ENCODE measurements around the gene RNF5. TPM values are rescaled to one million over a fixed set of nuclear protein-coding genes. Genes with fewer than 3 reads are reported as not detected.

The RNF5 gene
- total and polyA plus RNA-seq, 9 of the 15 experiments (the other 6 are each of a cell fraction or from before 2014, with no cell fraction given), result 62.2 to 245 (median 129) TPM

GRCh38 chr6:32151863-32152768 lies 26.1 kb upstream of the RNF5 start, which contains the start of gene PRRT1:
Gene PRRT1, minus strand, starts transcription at chr6:32151939. Its CDS starts 112 bp downstream, at chr6:32151827.
- H3K27me3 ChIP-seq (ENCODE audit: control insufficient read depth in 2 of 2, insufficient read depth in 2 of 2, low read length in 2 of 2), result no peaks in the 10 kb centered on the region
- intact Hi-C loops (cut with micrococcal nuclease), result no loop called here
- H4K20me1 ChIP-seq (replicated peaks; ENCODE audit: control insufficient read depth, insufficient read depth, low read length), result no peaks in the 10 kb centered on the region
- no peaks in the 10 kb centered on the region for H3K9me1 ChIP-seq (ENCODE audit: control insufficient read depth, insufficient read depth, low read length)
- H2AFZ ChIP-seq (ENCODE audit: low read depth, low read length), result peak within 1 kb of the TSS; percentile 91
- FAIRE-seq (peak; percentile 68), ATAC-seq (no peak), DNase-seq (ENCODE audit: extremely low read depth in 1 of 4, low spot score in 3 of 4) (peak in 2 of 4 experiments; percentile 47 to 49)
- H3K27ac ChIP-seq (ENCODE audit: extremely low read depth, low read depth, low read length), result peak within 1 kb of the TSS; percentile 89
- WGBS (ENCODE audit: insufficient coverage, low coverage, missing lambda C conversion rate), result 21% methylated on average over 6 of the region's 24 CpGs
- peaks cover 25 to 65% of the 10 kb centered on the region in 2 experiments; a peak in 4 of 5 replicates for H3K4me1 ChIP-seq (replicated peaks in 1 of 2; ENCODE audit: control insufficient read depth in 2 of 2, insufficient read depth in 2 of 2, low read length in 2 of 2)
- POLR2A ChIA-PET, result interaction anchor here (0.6 to 2.1 kb wide), 8 partner anchors 12 to 61 kb away, joined by 3 to 7 read pairs (median 4); partner anchors contain the start of genes ATF6B and FKBPL
- no peaks in the 10 kb centered on the region for H3K9me3 ChIP-seq (replicated peaks; ENCODE audit: control insufficient read depth, insufficient read depth, low read depth, low read length)
- BruUV-seq (replicated peaks), result no TSS peak
- CTCF ChIA-PET (ENCODE audit: low intra/inter-chr PET ratio), result interaction anchor here (4.2 kb wide), 1 partner anchor 33 kb away, joined by 51 read pairs; no protein-coding TSS in a partner anchor
- H3K79me2 ChIP-seq (ENCODE audit: control insufficient read depth, insufficient read depth, low read length), result peaks cover 44% of the 10 kb centered on the region
- peak within 1 kb of the TSS; percentile 65; the same call in 1 of the 2 replicates for H3K4me3 ChIP-seq
- H3K36me3 ChIP-seq (ENCODE audit: control insufficient read depth, insufficient read depth, low read length), result peaks cover 20% of the 10 kb centered on the region
- peak within 1 kb of the TSS; percentile 86 for H3K4me2 ChIP-seq (ENCODE audit: insufficient read depth, low read length)
- in situ Hi-C loops (cut with MboI), result no loop called here
- H3K9ac ChIP-seq (ENCODE audit: insufficient read depth in 1 of 2, low read depth in 2 of 2, low read length in 2 of 2), result peak within 1 kb of the TSS; percentile 86 to 93
- TF ChIP-seq PHF21A (IDR thresholded peaks at IDR 0.05; ENCODE audit: borderline replicate concordance, low read depth) (no peak), TBP (optimal IDR thresholded peaks at IDR 0.05; ENCODE audit: low read depth, low read length) (no peak), SAP30 (IDR thresholded peaks at IDR 0.05; ENCODE audit: borderline replicate concordance, insufficient read depth, low read depth, low read length, poor library complexity, severe bottlenecking) (peak; percentile 8), CXXC5 (CRISPR knock-in tag; IDR thresholded peaks at IDR 0.05) (0 out of 2 replicates have a peak, but pooled peaks have one; percentile 4), ZBTB7A (IDR thresholded peaks at IDR 0.05; ENCODE audit: borderline replicate concordance, control insufficient read depth, low read depth, low read length) (peak; percentile 54), REST (IDR thresholded peaks at IDR 0.05; ENCODE audit: borderline replicate concordance) (no peak), REST (CRISPR knock-in tag; IDR thresholded peaks at IDR 0.05; ENCODE audit: low read depth) (no peak), RCOR1 (IDR thresholded peaks at IDR 0.05; ENCODE audit: borderline replicate concordance in 1 of 2, low read depth in 2 of 2, low read length in 2 of 2) (no peak), ZFP91 (CRISPR knock-in tag; IDR thresholded peaks at IDR 0.05) (peak; percentile 80)

Data from K562 (cell line).